ENCODE results near the gene PIK3R5. TPM values are rescaled to one million over a fixed set of nuclear protein-coding genes. Genes with fewer than 3 reads are reported as not detected.
A peak's percentile ranks its signal among the peaks of the same experiment; 100 is the strongest.

PIK3R5 gene
- total and polyA plus RNA-seq, 7 experiments from 2014 or later, result 18.0 to 231 (median 73.8) TPM

GRCh38 chr17:8889458-8890210, 75.9 kb downstream of the PIK3R5 start:
- H3K9me3 Mint-ChIP-seq, result peaks cover 0 to 2% (median 0%) of the 10 kb centered on the region in 11 donors
- DNase-seq, result no peak
- intact Hi-C loops (cut with micrococcal nuclease), result loop anchor here in 1 of 2 donors (10.0 kb wide), 1 partner anchor 95 kb away; the partner anchor contains the start of gene MFSD6L

GRCh38 chr17:8888704-8889302, 76.7 kb downstream of the PIK3R5 start:
- intact Hi-C loops (cut with micrococcal nuclease), result no loop called here
- CTCF ChIA-PET, result no interaction called here

More at GRCh38 chr17:8889458-8890210, 75.9 kb downstream of the PIK3R5 start:
- CTCF ChIA-PET, result no interaction called here
- peak overlapping the region in 6 of 9 donors; percentile 8 to 70 (median 19) for H3K27ac Mint-ChIP-seq
- peaks cover 7 to 39% (median 16%) of the 10 kb centered on the region in 5 donors for H3K36me3 Mint-ChIP-seq
- Histone ChIP-seq H3K4me3 (ENCODE audit: low read length) (no peak overlapping the region), H3K4me1 (ENCODE audit: control insufficient read depth in 2 of 2, insufficient read depth in 2 of 2, low read length in 2 of 2) (peaks cover 0 to 4% of the 10 kb centered on the region in 2 donors), H3K27me3 (ENCODE audit: control insufficient read depth in 2 of 2, insufficient read depth in 2 of 2, low read length in 2 of 2) (no peaks in the 10 kb centered on the region), H3K36me3 (ENCODE audit: control insufficient read depth in 2 of 3, insufficient read depth in 3 of 3, low read length in 3 of 3) (peaks cover 33 to 82% (median 35%) of the 10 kb centered on the region in 3 experiments), H3K9me3 (ENCODE audit: control insufficient read depth in 2 of 3, low read length in 3 of 3) (no peaks in the 10 kb centered on the region), H3K27ac (ENCODE audit: low read depth, low read length) (no peak overlapping the region)
- no peaks in the 10 kb centered on the region for H3K27me3 Mint-ChIP-seq
- H3K4me1 Mint-ChIP-seq, result peaks cover 0 to 19% (median 11%) of the 10 kb centered on the region in 7 donors
- no peak overlapping the region for H3K4me3 Mint-ChIP-seq
- no peak for ATAC-seq
- POLR2A ChIA-PET, result interaction anchor here (0.6 to 1.1 kb wide), 3 partner anchors 9 to 77 kb away, joined by 3 to 4 read pairs (median 4); no protein-coding TSS in a partner anchor

GRCh38 chr17:8887834-8888703, 77.4 kb downstream of the PIK3R5 start:
- no peaks in the 10 kb centered on the region for H3K9me3 ChIP-seq (ENCODE audit: control insufficient read depth in 2 of 3, low read length in 3 of 3)
- Mint-ChIP-seq H3K4me3 (no peak overlapping the region), H3K36me3 (peaks cover 15 to 50% (median 25%) of the 10 kb centered on the region in 5 donors), H3K4me1 (peaks cover 0 to 16% (median 9%) of the 10 kb centered on the region in 7 donors), H3K27ac (no peak overlapping the region), H3K9me3 (peaks cover 0 to 4% (median 0%) of the 10 kb centered on the region in 11 donors), H3K27me3 (no peaks in the 10 kb centered on the region)
- DNase-seq, result no peak
- no peak overlapping the region for H3K4me3 ChIP-seq (ENCODE audit: low read length)
- H3K36me3 ChIP-seq (ENCODE audit: control insufficient read depth in 2 of 3, insufficient read depth in 3 of 3, low read length in 3 of 3), result peaks cover 45 to 84% (median 46%) of the 10 kb centered on the region in 3 experiments
- ChIA-PET POLR2A (interaction anchor here (0.8 to 1.1 kb wide), 2 partner anchors 9 to 11 kb away, joined by 3 read pairs; no protein-coding TSS in a partner anchor), CTCF (no interaction called here)
- no peaks in the 10 kb centered on the region for H3K27me3 ChIP-seq (ENCODE audit: control insufficient read depth in 2 of 2, insufficient read depth in 2 of 2, low read length in 2 of 2)
- ATAC-seq, result no peak
- H3K4me1 ChIP-seq (ENCODE audit: control insufficient read depth in 2 of 2, insufficient read depth in 2 of 2, low read length in 2 of 2), result peaks cover 0 to 4% of the 10 kb centered on the region in 2 donors
- H3K27ac ChIP-seq (ENCODE audit: low read depth, low read length), result no peak overlapping the region
- intact Hi-C loops (cut with micrococcal nuclease), result no loop called here

More at GRCh38 chr17:8888704-8889302, 76.7 kb downstream of the PIK3R5 start:
- H3K4me3 Mint-ChIP-seq, result no peak overlapping the region
- H3K27me3 Mint-ChIP-seq, result no peaks in the 10 kb centered on the region
- POLR2A ChIA-PET, result interaction anchor here (0.6 to 1.1 kb wide), 3 partner anchors 10 to 77 kb away, joined by 3 to 4 read pairs (median 3); no protein-coding TSS in a partner anchor
- H3K36me3 Mint-ChIP-seq, result peaks cover 10 to 45% (median 19%) of the 10 kb centered on the region in 5 donors
- no peaks in the 10 kb centered on the region for H3K9me3 ChIP-seq (ENCODE audit: control insufficient read depth in 2 of 3, low read length in 3 of 3)
- peaks cover 0 to 4% of the 10 kb centered on the region in 2 donors for H3K4me1 ChIP-seq (ENCODE audit: control insufficient read depth in 2 of 2, insufficient read depth in 2 of 2, low read length in 2 of 2)
- peaks cover 0 to 2% (median 0%) of the 10 kb centered on the region in 11 donors for H3K9me3 Mint-ChIP-seq
- no peak for ATAC-seq
- peak overlapping the region in 2 of 9 donors; percentile 28 to 70 for H3K27ac Mint-ChIP-seq
- no peak overlapping the region for H3K27ac ChIP-seq (ENCODE audit: low read depth, low read length)
- H3K4me3 ChIP-seq (ENCODE audit: low read length), result no peak overlapping the region
- no peak for DNase-seq
- H3K36me3 ChIP-seq (ENCODE audit: control insufficient read depth in 2 of 3, insufficient read depth in 3 of 3, low read length in 3 of 3), result peaks cover 42 to 84% (median 43%) of the 10 kb centered on the region in 3 experiments
- H3K4me1 Mint-ChIP-seq, result peaks cover 0 to 19% (median 10%) of the 10 kb centered on the region in 7 donors
- H3K27me3 ChIP-seq (ENCODE audit: control insufficient read depth in 2 of 2, insufficient read depth in 2 of 2, low read length in 2 of 2), result no peaks in the 10 kb centered on the region

- no peak overlapping the region for H3K27ac ChIP-seq (ENCODE audit: low read depth, low read length)
Observed at GRCh38 chr17:8887301-8887700, 78.2 kb downstream of the PIK3R5 start.

GRCh38 chr17:8885967-8886684, 79.4 kb downstream of the PIK3R5 start:
- Mint-ChIP-seq H3K27ac (peak overlapping the region in 7 of 9 donors; percentile 8 to 76 (median 59)), H3K9me3 (peaks cover 0 to 5% (median 0%) of the 10 kb centered on the region in 11 donors), H3K4me3 (no peak overlapping the region), H3K27me3 (no peaks in the 10 kb centered on the region), H3K36me3 (peaks cover 15 to 54% (median 21%) of the 10 kb centered on the region in 5 donors), H3K4me1 (peaks cover 0 to 14% (median 0%) of the 10 kb centered on the region in 7 donors)
- DNase-seq (peak in 1 of 9 donors; percentile 22), ATAC-seq (no peak)
- Histone ChIP-seq H3K27me3 (ENCODE audit: control insufficient read depth in 2 of 2, insufficient read depth in 2 of 2, low read length in 2 of 2) (no peaks in the 10 kb centered on the region), H3K4me1 (ENCODE audit: control insufficient read depth in 2 of 2, insufficient read depth in 2 of 2, low read length in 2 of 2) (no peaks in the 10 kb centered on the region), H3K27ac (ENCODE audit: low read depth, low read length) (peak overlapping the region; percentile 65), H3K9me3 (ENCODE audit: control insufficient read depth in 2 of 3, low read length in 3 of 3) (no peaks in the 10 kb centered on the region), H3K4me3 (ENCODE audit: low read length) (no peak overlapping the region), H3K36me3 (ENCODE audit: control insufficient read depth in 2 of 3, insufficient read depth in 3 of 3, low read length in 3 of 3) (peaks cover 47 to 89% (median 57%) of the 10 kb centered on the region in 3 experiments)
- ChIA-PET CTCF (no interaction called here), POLR2A (interaction anchor here (0.8 kb wide), 1 partner anchor 10 kb away, joined by 3 read pairs; no protein-coding TSS in a partner anchor)
- intact Hi-C loops (cut with micrococcal nuclease), result loop anchor here in 1 of 2 donors (1.0 kb wide), 1 partner anchor 13 kb away; no protein-coding TSS in a partner anchor

More at GRCh38 chr17:8887301-8887700, 78.2 kb downstream of the PIK3R5 start:
- peaks cover 0 to 16% (median 2%) of the 10 kb centered on the region in 7 donors for H3K4me1 Mint-ChIP-seq
- peaks cover 18 to 50% (median 25%) of the 10 kb centered on the region in 5 donors for H3K36me3 Mint-ChIP-seq
- H3K27me3 Mint-ChIP-seq, result no peaks in the 10 kb centered on the region
- peak overlapping the region in 2 of 9 donors; percentile 32 to 65 for H3K27ac Mint-ChIP-seq
- intact Hi-C loops (cut with micrococcal nuclease), result no loop called here
- ChIA-PET CTCF (no interaction called here), POLR2A (no interaction called here)
- Histone ChIP-seq H3K4me1 (ENCODE audit: control insufficient read depth in 2 of 2, insufficient read depth in 2 of 2, low read length in 2 of 2) (no peaks in the 10 kb centered on the region), H3K27me3 (ENCODE audit: control insufficient read depth in 2 of 2, insufficient read depth in 2 of 2, low read length in 2 of 2) (no peaks in the 10 kb centered on the region), H3K4me3 (ENCODE audit: low read length) (no peak overlapping the region), H3K36me3 (ENCODE audit: control insufficient read depth in 2 of 3, insufficient read depth in 3 of 3, low read length in 3 of 3) (peaks cover 43 to 84% (median 54%) of the 10 kb centered on the region in 3 experiments), H3K9me3 (ENCODE audit: control insufficient read depth in 2 of 3, low read length in 3 of 3) (no peaks in the 10 kb centered on the region)
- no peak for ATAC-seq
- H3K4me3 Mint-ChIP-seq, result no peak overlapping the region
- peaks cover 0 to 5% (median 0%) of the 10 kb centered on the region in 11 donors for H3K9me3 Mint-ChIP-seq
- DNase-seq, result no peak
